Measurements from ENCODE around the gene PIK3C2B.

The PIK3C2B gene

GRCh38 chr1:204461331-204462228 lies 33.0 kb downstream of the PIK3C2B start:
- no peak for DNase-seq (ENCODE audit: low read depth)

- DNase-seq (ENCODE audit: low read depth) = no peak
Observed at GRCh38 chr1:204460346-204460745, 34.3 kb downstream of the PIK3C2B start.

GRCh38 chr1:204459706-204460105 lies 34.9 kb downstream of the PIK3C2B start:
- no peak for DNase-seq (ENCODE audit: low read depth)

GRCh38 chr1:204457666-204458065 lies 36.9 kb downstream of the PIK3C2B start:
- no peak for DNase-seq (ENCODE audit: low read depth)

GRCh38 chr1:204456826-204457442 lies 37.7 kb downstream of the PIK3C2B start:
- no peak for DNase-seq (ENCODE audit: low read depth)

- DNase-seq (ENCODE audit: low read depth) = no peak
Observed at GRCh38 chr1:204455831-204456145, 38.8 kb downstream of the PIK3C2B start.

- DNase-seq (ENCODE audit: low read depth) = no peak
Observed at GRCh38 chr1:204455063-204455830, 39.4 kb downstream of the PIK3C2B start.

- no peak for DNase-seq (ENCODE audit: low read depth)
Observed at GRCh38 chr1:204454476-204454875, 40.1 kb downstream of the PIK3C2B start.

GRCh38 chr1:204453141-204453772 lies 41.3 kb downstream of the PIK3C2B start:
- no peak for DNase-seq (ENCODE audit: low read depth)

GRCh38 chr1:204451352-204452124 lies 43.1 kb downstream of the PIK3C2B start:
- no peak for DNase-seq (ENCODE audit: low read depth)

GRCh38 chr1:204450461-204451257 lies 43.9 kb downstream of the PIK3C2B start:
- DNase-seq (ENCODE audit: low read depth) = no peak

- no peak for DNase-seq (ENCODE audit: low read depth)
Observed at GRCh38 chr1:204449678-204450280, 44.8 kb downstream of the PIK3C2B start.

- no peak for DNase-seq (ENCODE audit: low read depth)
Observed at GRCh38 chr1:204448991-204449677, 45.5 kb downstream of the PIK3C2B start.

- DNase-seq (ENCODE audit: low read depth) = no peak
Observed at GRCh38 chr1:204448344-204448964, 46.2 kb downstream of the PIK3C2B start.

GRCh38 chr1:204447736-204448135 lies 46.9 kb downstream of the PIK3C2B start:
- no peak for DNase-seq (ENCODE audit: low read depth)

- DNase-seq (ENCODE audit: low read depth) = no peak
Observed at GRCh38 chr1:204447190-204447589, 47.4 kb downstream of the PIK3C2B start.

GRCh38 chr1:204446413-204447111 lies 48.0 kb downstream of the PIK3C2B start:
- DNase-seq (ENCODE audit: low read depth) = no peak

GRCh38 chr1:204445860-204446412 lies 48.7 kb downstream of the PIK3C2B start:
- DNase-seq (ENCODE audit: low read depth) = no peak

Measured in GM04503 (cell line).